GM12892 (cell line): ENCODE measurements around the gene RAB3GAP2.

Experiments
- POLR2A ChIP-seq: IDR thresholded peaks from 2 replicates; pipeline ENCODE4 v1.6.1; 2011; ENCODE audit warnings: low read depth, low read length, control low read depth
- POLR2AphosphoS5 ChIP-seq: IDR thresholded peaks from 2 replicates; pipeline ENCODE4 v1.6.1; 2011; ENCODE audit warnings: low read depth, low read length, control low read depth
- TAF1 ChIP-seq: IDR thresholded peaks from 2 replicates; pipeline ENCODE4 v1.6.1; 2011; ENCODE audit warnings: low read depth, mild to moderate bottlenecking, control low read depth, low read length, borderline replicate concordance

GRCh38 chr1:220272047-220272840 is at the start of gene RAB3GAP2:
- TF ChIP-seq TAF1 (peak; percentile 77; the same call in 1 of the 2 replicates), POLR2A (peak; percentile 95), POLR2AphosphoS5 (peak; percentile 94)
